Measurements from ENCODE around the gene RTN4. TPM values are rescaled to one million over a fixed set of nuclear protein-coding genes. Genes with fewer than 3 reads are reported as not detected.

RTN4 gene
- total and polyA plus RNA-seq, 2 experiments from 2014 or later = 218 to 221 TPM

GRCh38 chr2:55017428-55017827 lies 32.8 kb downstream of the RTN4 start:
- Histone ChIP-seq H3K79me2 (replicated peaks; ENCODE audit: insufficient read depth) (peaks cover 92% of the 10 kb centered on the region), H3F3A (replicated peaks; ENCODE audit: low read depth) (no peaks in the 10 kb centered on the region), H4K20me1 (replicated peaks; ENCODE audit: insufficient read depth) (peaks cover 4% of the 10 kb centered on the region; the same call in 1 of the 2 replicates), H3K4me3 (no peak overlapping the region), H3K4me1 (ENCODE audit: insufficient read depth) (peaks cover 64% of the 10 kb centered on the region), H2AFZ (no peak overlapping the region), H3K27ac (ENCODE audit: low read depth) (no peak overlapping the region), H3K9me2 (ENCODE audit: insufficient read depth) (no peaks in the 10 kb centered on the region), H3K4me2 (0 out of 2 replicates have a peak overlapping the region, but pooled peaks have one; percentile 10), H3K36me3 (ENCODE audit: insufficient read depth) (no peaks in the 10 kb centered on the region), H3K27me3 (ENCODE audit: insufficient read depth) (no peaks in the 10 kb centered on the region)
- ATAC-seq (no peak), DNase-seq (ENCODE audit: low spot score) (no peak)
- Mint-ChIP-seq H3K9me3 (no peaks in the 10 kb centered on the region; the same call in 2 of the 3 replicates), H3K36me3 (ENCODE audit: low read depth) (peaks cover 3% of the 10 kb centered on the region; the same call in 2 of the 3 replicates), H3K27ac (no peak overlapping the region), H3K27me3 (ENCODE audit: insufficient read depth, low read depth, poor library complexity) (peaks cover 4% of the 10 kb centered on the region), H3K4me3 (no peak overlapping the region), H3K4me1 (peaks cover 62% of the 10 kb centered on the region)
- TF ChIP-seq NANOG (IDR thresholded peaks at IDR 0.05; ENCODE audit: borderline replicate concordance) (no peak), STAT1 (IDR thresholded peaks at IDR 0.05; ENCODE audit: unreplicated experiment) (no peak), JUNB (IDR thresholded peaks at IDR 0.05; ENCODE audit: unreplicated experiment) (no peak), ZNF331 (CRISPR knock-in tag; IDR thresholded peaks at IDR 0.05; ENCODE audit: low read depth) (no peak), EZH2phosphoT487 (IDR thresholded peaks at IDR 0.05; ENCODE audit: unreplicated experiment) (no peak), CTCF (conservative IDR thresholded peaks at IDR 0.05; ENCODE audit: low read depth in 2 of 2) (no peak), ZNF114 (CRISPR knock-in tag; IDR thresholded peaks at IDR 0.05) (no peak), EZH2 (IDR thresholded peaks at IDR 0.05; ENCODE audit: low read depth, unreplicated experiment) (no peak), POLR2AphosphoS5 (IDR thresholded peaks at IDR 0.05; ENCODE audit: low read depth) (no peak)
- TF ChIP-seq, protein P1, sequence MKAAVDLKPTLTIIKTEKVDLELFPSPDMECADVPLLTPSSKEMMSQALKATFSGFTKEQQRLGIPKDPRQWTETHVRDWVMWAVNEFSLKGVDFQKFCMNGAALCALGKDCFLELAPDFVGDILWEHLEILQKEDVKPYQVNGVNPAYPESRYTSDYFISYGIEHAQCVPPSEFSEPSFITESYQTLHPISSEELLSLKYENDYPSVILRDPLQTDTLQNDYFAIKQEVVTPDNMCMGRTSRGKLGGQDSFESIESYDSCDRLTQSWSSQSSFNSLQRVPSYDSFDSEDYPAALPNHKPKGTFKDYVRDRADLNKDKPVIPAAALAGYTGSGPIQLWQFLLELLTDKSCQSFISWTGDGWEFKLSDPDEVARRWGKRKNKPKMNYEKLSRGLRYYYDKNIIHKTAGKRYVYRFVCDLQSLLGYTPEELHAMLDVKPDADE (IDR thresholded peaks at IDR 0.05) = no peak
- TF ChIP-seq, protein P2, sequence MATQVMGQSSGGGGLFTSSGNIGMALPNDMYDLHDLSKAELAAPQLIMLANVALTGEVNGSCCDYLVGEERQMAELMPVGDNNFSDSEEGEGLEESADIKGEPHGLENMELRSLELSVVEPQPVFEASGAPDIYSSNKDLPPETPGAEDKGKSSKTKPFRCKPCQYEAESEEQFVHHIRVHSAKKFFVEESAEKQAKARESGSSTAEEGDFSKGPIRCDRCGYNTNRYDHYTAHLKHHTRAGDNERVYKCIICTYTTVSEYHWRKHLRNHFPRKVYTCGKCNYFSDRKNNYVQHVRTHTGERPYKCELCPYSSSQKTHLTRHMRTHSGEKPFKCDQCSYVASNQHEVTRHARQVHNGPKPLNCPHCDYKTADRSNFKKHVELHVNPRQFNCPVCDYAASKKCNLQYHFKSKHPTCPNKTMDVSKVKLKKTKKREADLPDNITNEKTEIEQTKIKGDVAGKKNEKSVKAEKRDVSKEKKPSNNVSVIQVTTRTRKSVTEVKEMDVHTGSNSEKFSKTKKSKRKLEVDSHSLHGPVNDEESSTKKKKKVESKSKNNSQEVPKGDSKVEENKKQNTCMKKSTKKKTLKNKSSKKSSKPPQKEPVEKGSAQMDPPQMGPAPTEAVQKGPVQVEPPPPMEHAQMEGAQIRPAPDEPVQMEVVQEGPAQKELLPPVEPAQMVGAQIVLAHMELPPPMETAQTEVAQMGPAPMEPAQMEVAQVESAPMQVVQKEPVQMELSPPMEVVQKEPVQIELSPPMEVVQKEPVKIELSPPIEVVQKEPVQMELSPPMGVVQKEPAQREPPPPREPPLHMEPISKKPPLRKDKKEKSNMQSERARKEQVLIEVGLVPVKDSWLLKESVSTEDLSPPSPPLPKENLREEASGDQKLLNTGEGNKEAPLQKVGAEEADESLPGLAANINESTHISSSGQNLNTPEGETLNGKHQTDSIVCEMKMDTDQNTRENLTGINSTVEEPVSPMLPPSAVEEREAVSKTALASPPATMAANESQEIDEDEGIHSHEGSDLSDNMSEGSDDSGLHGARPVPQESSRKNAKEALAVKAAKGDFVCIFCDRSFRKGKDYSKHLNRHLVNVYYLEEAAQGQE (IDR thresholded peaks at IDR 0.05; ENCODE audit: unreplicated experiment) = no peak
- TF ChIP-seq, protein P3, sequence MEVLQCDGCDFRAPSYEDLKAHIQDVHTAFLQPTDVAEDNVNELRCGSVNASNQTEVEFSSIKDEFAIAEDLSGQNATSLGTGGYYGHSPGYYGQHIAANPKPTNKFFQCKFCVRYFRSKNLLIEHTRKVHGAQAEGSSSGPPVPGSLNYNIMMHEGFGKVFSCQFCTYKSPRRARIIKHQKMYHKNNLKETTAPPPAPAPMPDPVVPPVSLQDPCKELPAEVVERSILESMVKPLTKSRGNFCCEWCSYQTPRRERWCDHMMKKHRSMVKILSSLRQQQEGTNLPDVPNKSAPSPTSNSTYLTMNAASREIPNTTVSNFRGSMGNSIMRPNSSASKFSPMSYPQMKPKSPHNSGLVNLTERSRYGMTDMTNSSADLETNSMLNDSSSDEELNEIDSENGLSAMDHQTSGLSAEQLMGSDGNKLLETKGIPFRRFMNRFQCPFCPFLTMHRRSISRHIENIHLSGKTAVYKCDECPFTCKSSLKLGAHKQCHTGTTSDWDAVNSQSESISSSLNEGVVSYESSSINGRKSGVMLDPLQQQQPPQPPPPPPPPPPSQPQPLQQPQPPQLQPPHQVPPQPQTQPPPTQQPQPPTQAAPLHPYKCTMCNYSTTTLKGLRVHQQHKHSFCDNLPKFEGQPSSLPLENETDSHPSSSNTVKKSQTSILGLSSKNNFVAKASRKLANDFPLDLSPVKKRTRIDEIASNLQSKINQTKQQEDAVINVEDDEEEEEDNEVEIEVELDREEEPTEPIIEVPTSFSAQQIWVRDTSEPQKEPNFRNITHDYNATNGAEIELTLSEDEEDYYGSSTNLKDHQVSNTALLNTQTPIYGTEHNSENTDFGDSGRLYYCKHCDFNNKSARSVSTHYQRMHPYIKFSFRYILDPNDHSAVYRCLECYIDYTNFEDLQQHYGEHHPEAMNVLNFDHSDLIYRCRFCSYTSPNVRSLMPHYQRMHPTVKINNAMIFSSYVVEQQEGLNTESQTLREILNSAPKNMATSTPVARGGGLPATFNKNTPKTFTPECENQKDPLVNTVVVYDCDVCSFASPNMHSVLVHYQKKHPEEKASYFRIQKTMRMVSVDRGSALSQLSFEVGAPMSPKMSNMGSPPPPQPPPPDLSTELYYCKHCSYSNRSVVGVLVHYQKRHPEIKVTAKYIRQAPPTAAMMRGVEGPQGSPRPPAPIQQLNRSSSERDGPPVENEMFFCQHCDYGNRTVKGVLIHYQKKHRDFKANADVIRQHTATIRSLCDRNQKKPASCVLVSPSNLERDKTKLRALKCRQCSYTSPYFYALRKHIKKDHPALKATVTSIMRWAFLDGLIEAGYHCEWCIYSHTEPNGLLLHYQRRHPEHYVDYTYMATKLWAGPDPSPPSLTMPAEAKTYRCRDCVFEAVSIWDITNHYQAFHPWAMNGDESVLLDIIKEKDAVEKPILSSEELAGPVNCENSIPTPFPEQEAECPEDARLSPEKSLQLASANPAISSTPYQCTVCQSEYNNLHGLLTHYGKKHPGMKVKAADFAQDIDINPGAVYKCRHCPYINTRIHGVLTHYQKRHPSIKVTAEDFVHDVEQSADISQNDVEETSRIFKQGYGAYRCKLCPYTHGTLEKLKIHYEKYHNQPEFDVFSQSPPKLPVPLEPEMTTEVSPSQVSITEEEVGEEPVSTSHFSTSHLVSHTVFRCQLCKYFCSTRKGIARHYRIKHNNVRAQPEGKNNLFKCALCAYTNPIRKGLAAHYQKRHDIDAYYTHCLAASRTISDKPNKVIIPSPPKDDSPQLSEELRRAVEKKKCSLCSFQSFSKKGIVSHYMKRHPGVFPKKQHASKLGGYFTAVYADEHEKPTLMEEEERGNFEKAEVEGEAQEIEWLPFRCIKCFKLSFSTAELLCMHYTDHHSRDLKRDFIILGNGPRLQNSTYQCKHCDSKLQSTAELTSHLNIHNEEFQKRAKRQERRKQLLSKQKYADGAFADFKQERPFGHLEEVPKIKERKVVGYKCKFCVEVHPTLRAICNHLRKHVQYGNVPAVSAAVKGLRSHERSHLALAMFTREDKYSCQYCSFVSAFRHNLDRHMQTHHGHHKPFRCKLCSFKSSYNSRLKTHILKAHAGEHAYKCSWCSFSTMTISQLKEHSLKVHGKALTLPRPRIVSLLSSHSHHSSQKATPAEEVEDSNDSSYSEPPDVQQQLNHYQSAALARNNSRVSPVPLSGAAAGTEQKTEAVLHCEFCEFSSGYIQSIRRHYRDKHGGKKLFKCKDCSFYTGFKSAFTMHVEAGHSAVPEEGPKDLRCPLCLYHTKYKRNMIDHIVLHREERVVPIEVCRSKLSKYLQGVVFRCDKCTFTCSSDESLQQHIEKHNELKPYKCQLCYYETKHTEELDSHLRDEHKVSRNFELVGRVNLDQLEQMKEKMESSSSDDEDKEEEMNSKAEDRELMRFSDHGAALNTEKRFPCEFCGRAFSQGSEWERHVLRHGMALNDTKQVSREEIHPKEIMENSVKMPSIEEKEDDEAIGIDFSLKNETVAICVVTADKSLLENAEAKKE (CRISPR knock-in tag; IDR thresholded peaks at IDR 0.05) = no peak

Data from GM23338 (cell line).